ENCODE measurements around the gene TOX3.

DNA sequence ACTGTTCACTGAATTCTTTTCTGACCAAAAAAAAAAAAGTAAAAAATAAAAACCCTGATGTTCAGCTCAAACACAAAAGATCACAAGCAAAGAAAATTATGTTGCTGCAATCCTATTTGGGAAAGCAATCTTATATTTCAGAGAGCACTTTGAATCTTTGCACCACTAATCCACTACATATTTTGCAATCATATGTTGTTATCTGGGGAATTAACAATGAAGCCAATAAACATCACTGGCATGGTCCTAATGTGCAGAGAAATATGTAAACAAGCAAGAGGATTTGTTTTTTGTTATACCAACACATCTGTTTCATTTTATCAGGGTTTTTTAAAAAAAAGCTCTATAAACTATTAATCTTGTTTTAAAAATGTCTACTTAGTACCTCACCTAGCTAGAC is 84.1 kb downstream of the TOX3 start:
- TF ChIP-seq, protein P1, sequence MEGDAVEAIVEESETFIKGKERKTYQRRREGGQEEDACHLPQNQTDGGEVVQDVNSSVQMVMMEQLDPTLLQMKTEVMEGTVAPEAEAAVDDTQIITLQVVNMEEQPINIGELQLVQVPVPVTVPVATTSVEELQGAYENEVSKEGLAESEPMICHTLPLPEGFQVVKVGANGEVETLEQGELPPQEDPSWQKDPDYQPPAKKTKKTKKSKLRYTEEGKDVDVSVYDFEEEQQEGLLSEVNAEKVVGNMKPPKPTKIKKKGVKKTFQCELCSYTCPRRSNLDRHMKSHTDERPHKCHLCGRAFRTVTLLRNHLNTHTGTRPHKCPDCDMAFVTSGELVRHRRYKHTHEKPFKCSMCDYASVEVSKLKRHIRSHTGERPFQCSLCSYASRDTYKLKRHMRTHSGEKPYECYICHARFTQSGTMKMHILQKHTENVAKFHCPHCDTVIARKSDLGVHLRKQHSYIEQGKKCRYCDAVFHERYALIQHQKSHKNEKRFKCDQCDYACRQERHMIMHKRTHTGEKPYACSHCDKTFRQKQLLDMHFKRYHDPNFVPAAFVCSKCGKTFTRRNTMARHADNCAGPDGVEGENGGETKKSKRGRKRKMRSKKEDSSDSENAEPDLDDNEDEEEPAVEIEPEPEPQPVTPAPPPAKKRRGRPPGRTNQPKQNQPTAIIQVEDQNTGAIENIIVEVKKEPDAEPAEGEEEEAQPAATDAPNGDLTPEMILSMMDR (IDR thresholded peaks at IDR 0.05), result no peak
- TF ChIP-seq EZH2 (IDR thresholded peaks at IDR 0.05; ENCODE audit: borderline replicate concordance, insufficient read depth, low read depth, low read length, poor library complexity, severe bottlenecking), result no peak
